ENCODE measurements around the gene STK11IP. TPM values are rescaled to one million over a fixed set of nuclear protein-coding genes. Genes with fewer than 3 reads are reported as not detected.
A peak's percentile ranks its signal among the peaks of the same experiment; 100 is the strongest.

STK11IP gene
- total RNA-seq, 3 donors from 2014 or later, result 34.6 to 42.0 (median 39.6) TPM

- Histone ChIP-seq H3K9me3 (no peaks in the 10 kb centered on the region), H3K4me3 (no peak overlapping the region), H3K36me3 (ENCODE audit: low read depth) (no peaks in the 10 kb centered on the region), H3K4me1 (ENCODE audit: low read depth) (peaks cover 15% of the 10 kb centered on the region)
- no peak for TF ChIP-seq CTCF (IDR thresholded peaks at IDR 0.05)
- no peak for DNase-seq
- no peak for ATAC-seq
- intact Hi-C loops (cut with DNase I, micrococcal nuclease), result no loop called here
Measured at GRCh38 chr2:219574484-219575311, 23.0 kb upstream of the STK11IP start.

GRCh38 chr2:219575566-219576504 is 21.8 kb upstream of the STK11IP start:
- Histone ChIP-seq H3K4me3 (no peak overlapping the region), H3K9me3 (no peaks in the 10 kb centered on the region), H3K4me1 (ENCODE audit: low read depth) (peaks cover 6% of the 10 kb centered on the region), H3K36me3 (ENCODE audit: low read depth) (no peaks in the 10 kb centered on the region)
- TF ChIP-seq CTCF (IDR thresholded peaks at IDR 0.05), result no peak
- intact Hi-C loops (cut with DNase I, micrococcal nuclease), result no loop called here
- DNase-seq (no peak), ATAC-seq (no peak)

GRCh38 chr2:219576505-219577388 is 20.9 kb upstream of the STK11IP start:
- H3K4me3 ChIP-seq, result no peak overlapping the region
- no peaks in the 10 kb centered on the region for H3K9me3 ChIP-seq
- intact Hi-C loops (cut with DNase I, micrococcal nuclease), result no loop called here
- no peaks in the 10 kb centered on the region for H3K36me3 ChIP-seq (ENCODE audit: low read depth)
- TF ChIP-seq CTCF (IDR thresholded peaks at IDR 0.05), result no peak
- H3K4me1 ChIP-seq (ENCODE audit: low read depth), result no peaks in the 10 kb centered on the region
- ATAC-seq, result peak; percentile 36
- no peak for DNase-seq

- H3K36me3 ChIP-seq (ENCODE audit: low read depth), result no peaks in the 10 kb centered on the region
- TF ChIP-seq CTCF (IDR thresholded peaks at IDR 0.05), result no peak
- H3K4me1 ChIP-seq (ENCODE audit: low read depth), result no peaks in the 10 kb centered on the region
- H3K9me3 ChIP-seq, result no peaks in the 10 kb centered on the region
- no peak overlapping the region for H3K4me3 ChIP-seq
- DNase-seq (no peak), ATAC-seq (no peak)
- intact Hi-C loops (cut with DNase I, micrococcal nuclease), result no loop called here
Measured at GRCh38 chr2:219578811-219579613, 18.6 kb upstream of the STK11IP start.
